Motor neuron (in vitro differentiated cells): ENCODE results near the gene ACSL6. TPM values are rescaled to one million over a fixed set of nuclear protein-coding genes. Genes with fewer than 3 reads are reported as not detected.
"Not testable (repeated sequence)": the region's sequence is repeated elsewhere in the genome, so short reads cannot be mapped to it uniquely, and the experiment has no call there.

Experiments used
- ATAC-seq, 8 experiments: fragments of 200-7000 bp; cut with Tn5 transposase; replicated peaks in 6 of 8; 2 replicates each; pipeline ENCODE4 v1.8.0; 2021; ENCODE audit warnings: mild to moderate bottlenecking in 8 of 8, moderate library complexity in 8 of 8
- H3K27ac ChIP-seq, 2 donors: fragments of 250-450 bp; sonication (Bioruptor Pico); 2 replicates each; pipeline ENCODE4 v1.9.0; 2021; ENCODE audit warnings: antibody characterized with exemption in 2 of 2, mild to moderate bottlenecking in 2 of 2, moderate library complexity in 1 of 2
- H3K4me1 ChIP-seq, 2 donors: fragments of 250-450 bp; sonication (Bioruptor Pico); replicated peaks in 1 of 2; 2 replicates each; pipeline ENCODE4 v1.6.1; 2021; ENCODE audit warnings: antibody characterized with exemption in 2 of 2, mild to moderate bottlenecking in 2 of 2, moderate library complexity in 1 of 2
- H3K4me3 ChIP-seq, 5 donors: fragments of 250-450 bp; sonication (Bioruptor Pico); 2 replicates each; pipeline ENCODE4 v1.9.0; 2021; ENCODE audit warnings: antibody characterized with exemption in 5 of 5, mild to moderate bottlenecking in 5 of 5, moderate library complexity in 4 of 5
- WGBS, 10 experiments: fragments of 450-650 bp; shearing (Covaris generic); methylation state at CpG; one replicate each; pipeline ENCODE4 v1.0.0; 2022; 5-methylcytosine and 5-hydroxymethylcytosine counted together
- in situ Hi-C, 9 experiments: fragments of 400-800 bp; cut with MboI; loops; one replicate each; pipeline ENCODE4 v1.15.0; 2021; ENCODE audit warnings: low sequenced_read_pairs in 9 of 9, low pct_unique_long_range_greater_than_20kb in 2 of 9; ENCODE audit not compliant: unreplicated experiment in 9 of 9
- total RNA-seq, 8 experiments: library from RNA; unstranded; fragments of 300-600 nt; gene quantifications; 2 replicates each; pipeline versions ENCODE4 v1.2.3 to v1.2.4, GENCODE V29; 2022

ACSL6 gene
- total RNA-seq, 8 experiments from 2014 or later: 0.31 to 20.5 (median 8.7) TPM

DNA sequence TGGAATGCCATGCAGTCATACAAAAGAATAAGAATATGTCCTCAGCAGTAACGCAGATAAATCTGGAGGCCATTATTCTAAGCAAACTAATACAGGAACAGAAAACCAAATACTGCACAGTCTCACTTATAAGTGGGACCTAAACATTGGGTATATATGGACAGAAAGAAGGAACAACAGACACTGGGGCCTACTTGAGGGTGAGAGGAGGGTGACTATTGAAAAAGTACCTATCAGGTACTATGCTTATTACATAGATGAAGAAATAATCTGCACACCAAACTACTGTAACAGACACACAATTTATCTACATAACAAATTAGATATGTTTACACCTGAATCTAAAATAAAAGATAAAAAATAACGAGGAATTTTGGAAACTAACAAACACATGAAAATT lies 104.8 kb downstream of the ACSL6 start:
- in situ Hi-C loops: no loop called here

DNA sequence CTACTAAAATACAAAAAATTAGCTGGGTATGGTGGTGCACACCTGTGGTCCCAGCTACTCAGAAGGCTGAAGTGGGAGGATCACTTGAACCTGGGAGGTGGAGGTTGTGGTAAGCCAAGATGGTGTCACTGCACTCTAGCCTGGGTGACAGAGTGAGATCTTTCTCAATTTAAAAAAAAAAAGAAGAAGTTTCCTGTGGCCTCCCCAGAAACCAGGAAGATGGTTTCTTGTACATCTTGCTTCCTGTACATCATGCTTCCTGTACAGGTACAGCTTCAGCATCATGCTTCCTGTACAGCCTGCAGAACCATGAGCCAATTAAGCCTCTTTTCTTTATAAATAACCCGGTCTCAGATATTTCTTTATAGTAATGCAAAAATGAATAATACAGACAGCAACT lies 109.2 kb downstream of the ACSL6 start:
- H3K27ac ChIP-seq, ATAC-seq, in situ Hi-C loops, H3K4me1 ChIP-seq, H3K4me3 ChIP-seq: not testable (repeated sequence)
- 13 to 100% (median 76%) methylated on average over 1 of the region's 1 CpG; no CpG with 5 or more reads in 4 of the 10 experiments for WGBS, 10 experiments

More for the DNA sequence above, 104.8 kb downstream of the ACSL6 start:
- Histone ChIP-seq H3K4me1 (no peaks in the 10 kb centered on the region), H3K27ac (no peak overlapping the region), H3K4me3 (no peak overlapping the region)
- 11 to 93% (median 71%) methylated on average over 1 to 2 of the region's 2 CpGs for WGBS, 10 experiments
- ATAC-seq: no peak

Other genes starting within 250 kb of the ACSL6 start
- gene FNIP1, start 214.6 kb downstream of the ACSL6 start, total RNA-seq: 10 to 100 TPM; 16.7 to 33.7 (median 27.4) TPM
- not detected for gene MEIKIN, start 66.0 kb downstream of the ACSL6 start, total RNA-seq
- gene IL3, start 49.0 kb upstream of the ACSL6 start, total RNA-seq: under 1 TPM in 1 of 8 experiments, not detected in 7; 0.38 TPM
- gene CSF2, start 62.1 kb upstream of the ACSL6 start, total RNA-seq: not detected
- 10 to 100 TPM in 5 of 8 experiments, 1 to 10 TPM in 3; 4.6 to 85.2 (median 34.2) TPM for gene P4HA2, start 216.2 kb upstream of the ACSL6 start, total RNA-seq
- gene PDLIM4, start 246.0 kb upstream of the ACSL6 start, total RNA-seq: 10 to 100 TPM in 5 of 8 experiments, 1 to 10 TPM in 3; 3.8 to 68.2 (median 19.9) TPM